NCI-H526 treated with DMSO at 0.1 percent for 48 hours (cell line): ENCODE measurements around the gene ITGB1BP2.
"Not testable (repeated sequence)": the region's sequence is repeated elsewhere in the genome, so short reads cannot be mapped to it uniquely, and the experiment has no call there.

Experiments
- DNase-seq: peaks from one replicate; lab custom pipeline; 2025; lab: John Stamatoyannopoulos, UW

The ITGB1BP2 gene

GRCh38 chrX:71301195-71301924 is at the start of gene ITGB1BP2:
ITGB1BP2 (plus strand) TSS chrX:71301750; CDS start chrX:71301807, 57 bp downstream.
- no peak for DNase-seq

- DNase-seq = no peak
These were observed 49.3 kb upstream of the ITGB1BP2 start for GRCh38 chrX:71252221-71252620.

- DNase-seq = no peak
These were observed 48.1 kb upstream of the ITGB1BP2 start for GRCh38 chrX:71253253-71254091.

DNA sequence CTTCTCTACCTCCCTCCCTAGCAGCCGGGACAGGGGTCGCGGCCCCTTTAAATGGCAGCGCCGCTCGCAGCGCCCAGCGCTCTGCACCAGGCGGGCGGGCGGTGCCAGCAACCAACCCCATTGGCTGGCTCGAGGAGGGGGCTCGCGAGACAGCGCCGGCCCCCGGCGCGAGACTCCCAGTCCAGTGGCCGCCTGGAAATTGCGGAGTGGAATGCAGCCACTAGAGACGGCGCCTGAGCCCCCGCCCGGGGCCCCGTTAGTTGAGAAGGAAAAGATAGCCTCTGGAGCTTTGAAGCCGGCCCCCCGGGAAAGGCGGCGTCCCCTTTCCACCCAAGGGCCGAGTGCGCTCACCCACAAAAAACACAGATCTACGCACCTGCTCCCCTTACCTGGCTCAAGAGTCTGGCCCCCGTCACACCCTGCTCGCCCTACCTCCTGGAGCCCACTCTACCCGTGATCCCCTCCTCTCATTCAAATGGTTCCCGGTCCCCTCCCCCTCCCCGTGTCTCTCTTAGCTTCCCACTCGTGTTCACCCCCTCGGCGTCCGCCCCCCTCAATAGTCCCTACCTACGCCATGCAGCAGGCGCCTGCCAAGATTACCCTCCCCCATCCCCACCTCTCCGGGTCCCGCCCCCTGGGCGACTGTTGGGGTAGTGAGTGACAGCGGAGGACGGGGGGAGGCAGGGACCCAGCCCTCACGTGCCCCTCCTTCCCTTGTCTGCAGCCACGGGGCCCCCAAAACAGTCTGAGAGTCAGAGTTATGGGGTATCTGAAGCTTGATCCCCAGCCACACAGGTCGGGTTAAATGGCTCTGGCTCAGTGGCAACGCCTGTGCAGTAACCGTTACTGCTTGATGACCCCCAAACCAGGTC is 47.2 kb upstream of the ITGB1BP2 start, which contains the start of gene ZMYM3:
TSS of gene ZMYM3 (minus strand) at position 49 of the 872 bp plus-strand sequence. CDS start 885 bp downstream, outside the sequence.
- peak; percentile 79 for DNase-seq

- DNase-seq = no peak
These were observed 45.5 kb upstream of the ITGB1BP2 start for GRCh38 chrX:71256051-71256450.

- no peak for DNase-seq
These were observed 44.7 kb upstream of the ITGB1BP2 start for GRCh38 chrX:71256856-71257255.

GRCh38 chrX:71268624-71269023 is 32.9 kb upstream of the ITGB1BP2 start:
- not testable (repeated sequence) for DNase-seq

GRCh38 chrX:71269801-71270395 is 31.7 kb upstream of the ITGB1BP2 start:
- DNase-seq = no peak

DNA sequence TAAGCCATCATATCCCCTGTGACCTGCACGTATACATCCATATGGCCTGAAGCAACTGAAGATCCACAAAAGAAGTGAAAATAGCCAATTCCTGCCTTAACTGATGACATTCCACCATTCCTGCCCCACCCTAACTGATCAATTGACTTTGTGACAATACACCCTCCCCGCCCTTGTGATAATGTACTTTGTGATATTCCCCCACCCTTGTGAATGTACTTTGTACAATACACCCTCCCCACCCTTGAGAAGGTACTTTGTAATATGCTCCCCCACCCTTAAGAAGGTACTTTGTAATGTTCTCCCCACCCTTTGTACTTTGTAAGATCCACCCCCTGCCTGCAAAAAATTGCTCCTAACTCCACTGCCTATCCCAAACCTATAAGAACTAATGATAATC is 29.2 kb upstream of the ITGB1BP2 start:
- DNase-seq = not testable (repeated sequence)

GRCh38 chrX:71281300-71281699 is 20.2 kb upstream of the ITGB1BP2 start:
- not testable (repeated sequence) for DNase-seq

DNA sequence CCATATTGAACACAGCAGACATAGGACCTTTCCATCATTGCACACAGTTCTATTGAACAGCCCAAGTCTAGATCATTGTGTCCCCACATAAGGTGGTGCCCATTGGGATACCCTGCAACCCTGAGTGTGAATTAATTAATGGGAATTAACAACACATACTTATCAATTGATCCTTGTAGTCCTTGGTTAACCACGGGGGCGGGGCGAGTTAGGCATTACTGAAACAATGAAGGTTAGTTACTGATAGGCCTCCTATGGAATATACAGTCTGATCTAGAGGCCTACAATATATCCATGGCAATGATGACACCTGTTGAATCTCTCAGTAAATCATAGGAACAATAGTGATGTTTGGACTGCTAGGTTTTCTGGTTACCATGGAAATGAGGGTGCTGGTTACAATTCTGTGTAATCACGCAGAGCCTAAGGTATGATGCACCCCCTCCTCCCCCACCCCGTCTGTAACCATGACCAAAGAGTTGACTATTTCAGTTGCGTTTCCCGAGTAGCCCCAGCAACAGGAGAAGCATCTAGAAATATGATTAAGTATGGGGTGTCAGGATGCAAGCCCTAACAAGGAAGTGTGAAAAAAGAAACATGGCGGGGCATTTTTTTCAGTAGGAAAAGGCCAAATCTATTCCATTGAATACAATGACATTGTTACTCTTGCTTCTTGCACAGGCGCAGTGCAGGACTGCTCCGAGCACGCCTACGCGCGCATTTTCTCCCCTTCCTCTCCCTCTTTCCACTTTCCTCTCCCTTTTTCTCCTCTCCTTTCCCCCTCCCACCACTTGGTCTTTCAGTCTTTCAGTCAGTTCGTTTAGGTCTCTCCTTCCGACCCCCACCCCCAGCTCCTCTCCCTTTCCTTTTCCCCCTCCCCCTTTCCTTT is 18.8 kb upstream of the ITGB1BP2 start:
- no peak for DNase-seq

DNA sequence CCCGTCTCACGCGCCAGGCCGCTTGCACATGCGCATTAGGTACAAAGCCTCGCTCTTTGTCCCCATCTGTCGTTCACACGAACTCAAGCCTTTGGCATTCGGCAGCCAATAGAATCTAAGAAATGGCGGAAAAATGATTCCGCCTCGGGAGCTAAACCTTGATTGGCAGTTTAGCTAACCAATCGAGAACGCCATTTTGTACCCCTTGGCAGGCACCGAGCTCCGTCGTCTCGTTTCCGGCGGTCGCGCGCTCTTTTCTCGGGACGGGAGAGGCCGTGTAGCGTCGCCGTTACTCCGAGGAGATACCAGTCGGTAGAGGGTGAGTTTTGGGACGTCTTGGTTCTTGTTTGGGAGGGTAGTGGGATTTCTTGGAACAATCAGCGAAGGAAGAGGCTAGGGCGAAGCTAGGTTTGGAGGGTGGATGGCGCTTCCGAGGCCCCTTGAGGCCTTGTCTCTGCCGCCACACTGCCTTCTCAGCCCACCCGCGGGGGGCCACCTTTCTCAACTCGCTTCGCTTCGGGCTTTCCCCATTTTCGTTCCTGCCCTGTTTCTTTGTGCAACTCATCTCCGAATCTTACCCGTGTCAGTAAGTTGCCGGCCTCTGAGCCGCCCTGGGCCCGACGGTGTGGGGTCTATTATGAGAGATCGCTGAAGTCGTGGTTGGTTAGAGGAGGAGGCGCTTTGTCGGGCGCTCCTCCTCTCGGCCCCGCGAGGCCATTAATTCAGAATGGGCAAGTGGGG is 18.0 kb upstream of the ITGB1BP2 start, which contains the start of gene NONO:
TSS of gene NONO (plus strand) at position 233 of the 741 bp plus-strand sequence. CDS start 7,003 bp downstream, outside the sequence.
- DNase-seq = peak; percentile 94

DNA sequence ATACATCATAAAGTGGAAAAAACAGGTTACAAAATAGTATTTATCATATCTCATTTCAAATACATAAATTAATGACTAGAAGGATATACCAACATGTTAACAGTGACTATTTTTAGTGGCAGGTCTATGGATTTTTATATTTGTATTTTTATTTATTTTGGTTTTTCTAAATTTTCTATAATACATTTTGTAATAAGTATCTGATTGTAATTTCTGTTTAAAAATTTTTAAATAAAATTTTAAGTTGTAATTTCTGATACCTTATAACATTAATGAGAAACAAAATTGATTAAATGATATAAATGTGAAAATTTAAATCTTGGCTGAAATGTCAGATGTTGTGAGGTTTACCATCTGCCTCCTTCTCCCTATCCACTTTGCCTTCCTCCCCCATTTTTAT is 15.6 kb upstream of the ITGB1BP2 start:
- DNase-seq = no peak

GRCh38 chrX:71291381-71291780 is 10.2 kb upstream of the ITGB1BP2 start:
- DNase-seq = no peak

- no peak for DNase-seq
These were observed 8.7 kb upstream of the ITGB1BP2 start for GRCh38 chrX:71292669-71293365.

DNA sequence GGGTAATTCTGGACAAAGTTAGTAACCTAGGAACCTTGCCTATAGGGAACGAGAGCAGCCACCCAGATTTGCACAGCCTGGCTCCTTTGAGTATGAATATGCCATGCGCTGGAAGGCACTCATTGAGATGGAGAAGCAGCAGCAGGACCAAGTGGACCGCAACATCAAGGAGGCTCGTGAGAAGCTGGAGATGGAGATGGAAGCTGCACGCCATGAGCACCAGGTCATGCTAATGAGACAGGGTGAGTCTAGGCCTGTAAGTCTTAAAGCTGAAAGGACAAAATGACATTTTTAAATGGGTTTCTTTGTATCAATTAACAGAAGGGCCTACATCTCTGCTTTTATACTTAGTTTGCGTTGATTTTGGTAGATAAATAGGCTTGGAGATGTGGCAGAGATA is 4.7 kb upstream of the ITGB1BP2 start:
- no peak for DNase-seq

DNA sequence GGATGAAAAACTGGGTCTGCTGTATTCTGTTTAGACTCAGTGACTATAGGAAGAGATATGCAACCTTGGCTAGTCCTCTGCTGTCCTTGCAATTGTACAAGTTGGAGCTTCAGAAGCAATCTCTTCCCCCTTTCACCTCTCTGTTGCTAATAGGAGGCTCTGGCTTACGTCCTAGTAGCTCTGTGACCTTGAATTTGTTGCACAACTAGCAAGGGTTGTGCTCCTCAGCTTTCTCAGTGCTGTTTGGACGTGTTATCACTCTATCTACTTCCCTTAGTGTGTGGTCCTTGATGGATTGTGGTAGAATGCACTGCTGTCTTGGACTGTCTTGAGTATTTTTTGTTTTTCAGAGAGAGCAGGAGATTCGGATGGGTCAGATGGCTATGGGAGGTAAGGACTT is 3.4 kb upstream of the ITGB1BP2 start:
- DNase-seq = no peak

- not testable (repeated sequence) for DNase-seq
These were observed 1.5 kb upstream of the ITGB1BP2 start for GRCh38 chrX:71300064-71300463.

DNA sequence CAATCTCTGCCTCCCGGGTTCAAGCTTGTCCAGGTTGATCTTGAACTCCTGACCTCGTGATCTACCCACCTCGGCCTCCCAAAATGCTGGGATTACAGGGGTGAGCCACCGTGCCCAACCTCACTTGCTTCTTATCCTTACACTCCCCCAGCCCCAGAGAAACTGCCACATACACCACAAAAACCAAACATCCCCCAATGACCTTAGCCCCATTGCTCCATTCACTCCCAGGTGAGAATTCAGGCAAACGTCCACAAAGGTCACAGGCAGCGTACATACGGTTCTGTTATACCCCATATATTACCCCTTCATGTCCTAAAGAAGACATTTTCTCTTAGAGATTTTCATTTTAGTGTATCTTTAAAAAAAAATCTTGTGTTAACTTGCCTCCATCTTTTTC is 1.1 kb upstream of the ITGB1BP2 start:
- not testable (repeated sequence) for DNase-seq
